ENCODE results near the gene GPC6.

GRCh38 chr13:93715866-93716265, 489.3 kb downstream of the GPC6 start:
- TF ChIP-seq, protein P1, sequence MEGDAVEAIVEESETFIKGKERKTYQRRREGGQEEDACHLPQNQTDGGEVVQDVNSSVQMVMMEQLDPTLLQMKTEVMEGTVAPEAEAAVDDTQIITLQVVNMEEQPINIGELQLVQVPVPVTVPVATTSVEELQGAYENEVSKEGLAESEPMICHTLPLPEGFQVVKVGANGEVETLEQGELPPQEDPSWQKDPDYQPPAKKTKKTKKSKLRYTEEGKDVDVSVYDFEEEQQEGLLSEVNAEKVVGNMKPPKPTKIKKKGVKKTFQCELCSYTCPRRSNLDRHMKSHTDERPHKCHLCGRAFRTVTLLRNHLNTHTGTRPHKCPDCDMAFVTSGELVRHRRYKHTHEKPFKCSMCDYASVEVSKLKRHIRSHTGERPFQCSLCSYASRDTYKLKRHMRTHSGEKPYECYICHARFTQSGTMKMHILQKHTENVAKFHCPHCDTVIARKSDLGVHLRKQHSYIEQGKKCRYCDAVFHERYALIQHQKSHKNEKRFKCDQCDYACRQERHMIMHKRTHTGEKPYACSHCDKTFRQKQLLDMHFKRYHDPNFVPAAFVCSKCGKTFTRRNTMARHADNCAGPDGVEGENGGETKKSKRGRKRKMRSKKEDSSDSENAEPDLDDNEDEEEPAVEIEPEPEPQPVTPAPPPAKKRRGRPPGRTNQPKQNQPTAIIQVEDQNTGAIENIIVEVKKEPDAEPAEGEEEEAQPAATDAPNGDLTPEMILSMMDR (IDR thresholded peaks at IDR 0.05; ENCODE audit: low read length), result no peak
- no peak for TF ChIP-seq EZH2 (IDR thresholded peaks at IDR 0.05; ENCODE audit: borderline replicate concordance, low read length)

All from OCI-LY1 (cell line).